ENCODE data around the gene VAPA. TPM values are rescaled to one million over a fixed set of nuclear protein-coding genes. Genes with fewer than 3 reads are reported as not detected.

The VAPA gene
- total RNA-seq, 2 experiments from 2014 or later = 162 to 177 TPM

DNA sequence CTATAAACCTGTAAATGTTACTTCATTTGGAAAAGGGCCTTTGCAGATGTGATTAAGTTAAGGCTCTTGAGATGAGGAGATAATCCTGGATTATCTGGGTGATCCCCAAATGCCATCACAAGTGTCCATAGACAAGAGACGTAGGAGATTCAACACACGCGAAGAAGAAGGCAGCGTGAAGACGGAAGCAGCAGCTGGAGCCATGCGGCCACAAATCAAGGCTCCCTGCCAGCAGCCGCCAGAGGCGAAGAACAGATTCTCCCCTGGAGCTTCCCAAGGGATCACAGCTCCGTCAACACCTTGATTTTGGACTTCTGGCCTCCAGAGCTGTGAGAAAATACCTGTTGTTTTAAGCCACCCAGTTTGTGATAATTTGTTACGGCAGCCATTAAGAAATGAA, 11.0 kb upstream of the VAPA start:
- no peaks in the 10 kb centered on the region for H3K4me1 Mint-ChIP-seq (ENCODE audit: low read depth)
- Histone ChIP-seq H3K9me3 (ENCODE audit: control insufficient read depth in 1 of 2, insufficient read depth in 1 of 2, low read length in 2 of 2) (no peaks in the 10 kb centered on the region), H3K27me3 (ENCODE audit: control insufficient read depth in 1 of 2, insufficient read depth in 2 of 2, low read length in 2 of 2) (peaks cover 0 to 2% of the 10 kb centered on the region in 2 experiments), H3K36me3 (ENCODE audit: insufficient read depth, low read length) (no peaks in the 10 kb centered on the region), H3K4me3 (ENCODE audit: low read length) (no peak overlapping the region), H3K27ac (ENCODE audit: low read depth in 1 of 2, low read length in 2 of 2) (no peak overlapping the region), H3K4me1 (ENCODE audit: insufficient read depth, low read length) (no peaks in the 10 kb centered on the region)
- no peak overlapping the region for H3K4me3 Mint-ChIP-seq
- ChIA-PET CTCF (no interaction called here), POLR2A (no interaction called here)
- intact Hi-C loops (cut with DNase I, micrococcal nuclease) = no loop called here
- peaks cover 36% of the 10 kb centered on the region for H3K27me3 Mint-ChIP-seq
- no peak overlapping the region for H3K27ac Mint-ChIP-seq
- no peak for ATAC-seq (ENCODE audit: poor library complexity)
- TF ChIP-seq, protein P1, sequence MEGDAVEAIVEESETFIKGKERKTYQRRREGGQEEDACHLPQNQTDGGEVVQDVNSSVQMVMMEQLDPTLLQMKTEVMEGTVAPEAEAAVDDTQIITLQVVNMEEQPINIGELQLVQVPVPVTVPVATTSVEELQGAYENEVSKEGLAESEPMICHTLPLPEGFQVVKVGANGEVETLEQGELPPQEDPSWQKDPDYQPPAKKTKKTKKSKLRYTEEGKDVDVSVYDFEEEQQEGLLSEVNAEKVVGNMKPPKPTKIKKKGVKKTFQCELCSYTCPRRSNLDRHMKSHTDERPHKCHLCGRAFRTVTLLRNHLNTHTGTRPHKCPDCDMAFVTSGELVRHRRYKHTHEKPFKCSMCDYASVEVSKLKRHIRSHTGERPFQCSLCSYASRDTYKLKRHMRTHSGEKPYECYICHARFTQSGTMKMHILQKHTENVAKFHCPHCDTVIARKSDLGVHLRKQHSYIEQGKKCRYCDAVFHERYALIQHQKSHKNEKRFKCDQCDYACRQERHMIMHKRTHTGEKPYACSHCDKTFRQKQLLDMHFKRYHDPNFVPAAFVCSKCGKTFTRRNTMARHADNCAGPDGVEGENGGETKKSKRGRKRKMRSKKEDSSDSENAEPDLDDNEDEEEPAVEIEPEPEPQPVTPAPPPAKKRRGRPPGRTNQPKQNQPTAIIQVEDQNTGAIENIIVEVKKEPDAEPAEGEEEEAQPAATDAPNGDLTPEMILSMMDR (IDR thresholded peaks at IDR 0.05) = no peak
- no peak for DNase-seq
- no peaks in the 10 kb centered on the region for H3K9me3 Mint-ChIP-seq
- no peaks in the 10 kb centered on the region for H3K36me3 Mint-ChIP-seq (ENCODE audit: low read depth)

DNA sequence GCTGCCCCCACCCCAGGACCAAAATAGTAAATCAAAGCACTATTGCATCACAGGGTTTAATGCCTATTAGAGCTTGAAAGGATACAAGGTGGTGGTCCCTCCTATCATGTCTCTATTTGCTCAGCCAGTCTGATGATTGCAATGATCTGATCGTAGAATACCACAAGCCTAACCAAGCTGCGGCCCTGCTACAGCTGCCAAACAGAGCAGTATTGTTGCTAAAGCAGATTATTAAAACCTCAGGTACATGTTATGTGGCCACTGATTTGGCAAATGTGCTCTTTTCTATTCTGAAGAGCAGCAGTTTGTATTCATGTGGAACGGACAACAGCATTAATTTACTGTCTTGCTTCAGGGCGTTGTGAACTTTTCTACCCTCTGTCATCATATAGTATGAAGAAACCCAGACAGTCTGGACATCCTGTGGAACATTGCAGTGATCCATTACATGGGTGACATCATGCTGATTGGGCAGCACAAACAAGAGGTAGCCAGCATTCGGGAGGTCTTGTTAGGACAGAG, 8.4 kb upstream of the VAPA start:
- no peak overlapping the region for H3K27ac ChIP-seq (ENCODE audit: low read depth in 1 of 2, low read length in 2 of 2)
- no peaks in the 10 kb centered on the region for H3K36me3 ChIP-seq (ENCODE audit: insufficient read depth, low read length)
- ATAC-seq (ENCODE audit: poor library complexity) (no peak), DNase-seq (no peak)
- no peaks in the 10 kb centered on the region for H3K4me1 Mint-ChIP-seq (ENCODE audit: low read depth)
- H3K4me3 ChIP-seq (ENCODE audit: low read length) = no peak overlapping the region
- CTCF ChIA-PET = no interaction called here
- no peaks in the 10 kb centered on the region for H3K9me3 Mint-ChIP-seq
- intact Hi-C loops (cut with DNase I, micrococcal nuclease) = no loop called here
- no peaks in the 10 kb centered on the region for H3K36me3 Mint-ChIP-seq (ENCODE audit: low read depth)
- H3K4me1 ChIP-seq (ENCODE audit: insufficient read depth, low read length) = no peaks in the 10 kb centered on the region
- H3K27me3 Mint-ChIP-seq = peaks cover 47% of the 10 kb centered on the region
- no peak overlapping the region for H3K4me3 Mint-ChIP-seq
- H3K9me3 ChIP-seq (ENCODE audit: control insufficient read depth in 1 of 2, insufficient read depth in 1 of 2, low read length in 2 of 2) = no peaks in the 10 kb centered on the region
- no peak overlapping the region for H3K27ac Mint-ChIP-seq
- POLR2A ChIA-PET = no interaction called here
- peaks cover 3 to 5% of the 10 kb centered on the region in 2 experiments for H3K27me3 ChIP-seq (ENCODE audit: control insufficient read depth in 1 of 2, insufficient read depth in 2 of 2, low read length in 2 of 2)
- TF ChIP-seq, protein P1 (IDR thresholded peaks at IDR 0.05) = no peak

DNA sequence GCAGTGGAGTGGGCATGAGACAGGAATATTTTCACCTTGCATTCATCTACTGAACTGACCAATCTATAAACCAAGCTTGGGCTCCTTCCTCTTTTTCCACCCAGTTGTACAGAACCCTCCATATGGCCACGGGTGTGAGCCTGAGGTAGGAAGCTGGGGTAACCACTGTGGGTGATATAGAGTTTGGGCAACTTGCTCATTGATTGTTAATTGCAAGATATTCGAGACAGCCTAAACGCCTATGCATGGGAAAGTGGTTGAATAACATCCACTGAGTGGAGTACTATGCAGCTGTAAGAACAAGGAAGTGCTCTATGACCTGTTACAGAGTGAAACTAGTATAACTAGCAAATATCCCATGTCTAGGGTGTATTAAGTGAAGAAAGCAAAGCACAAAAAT, 7.3 kb upstream of the VAPA start:
- Mint-ChIP-seq H3K4me1 (ENCODE audit: low read depth) (no peaks in the 10 kb centered on the region), H3K27me3 (peaks cover 47% of the 10 kb centered on the region), H3K27ac (no peak overlapping the region), H3K9me3 (no peaks in the 10 kb centered on the region), H3K36me3 (ENCODE audit: low read depth) (no peaks in the 10 kb centered on the region), H3K4me3 (no peak overlapping the region)
- Histone ChIP-seq H3K27ac (ENCODE audit: low read depth in 1 of 2, low read length in 2 of 2) (no peak overlapping the region), H3K9me3 (ENCODE audit: control insufficient read depth in 1 of 2, insufficient read depth in 1 of 2, low read length in 2 of 2) (no peaks in the 10 kb centered on the region), H3K27me3 (ENCODE audit: control insufficient read depth in 1 of 2, insufficient read depth in 2 of 2, low read length in 2 of 2) (peaks cover 3 to 5% of the 10 kb centered on the region in 2 experiments), H3K4me3 (ENCODE audit: low read length) (no peak overlapping the region), H3K4me1 (ENCODE audit: insufficient read depth, low read length) (no peaks in the 10 kb centered on the region), H3K36me3 (ENCODE audit: insufficient read depth, low read length) (no peaks in the 10 kb centered on the region)
- DNase-seq (no peak), ATAC-seq (ENCODE audit: poor library complexity) (no peak)
- TF ChIP-seq, protein P1 (IDR thresholded peaks at IDR 0.05) = no peak
- CTCF ChIA-PET = no interaction called here
- intact Hi-C loops (cut with DNase I, micrococcal nuclease) = no loop called here
- POLR2A ChIA-PET = no interaction called here
